ENCODE results near the gene SEC61B. TPM values are rescaled to one million over a fixed set of nuclear protein-coding genes. Genes with fewer than 3 reads are reported as not detected.

Gene SEC61B
- total and polyA plus RNA-seq, 10 of the 15 experiments (the other 5 are each of a cell fraction or from before 2014, with no cell fraction given), result 108 to 747 (median 301) TPM

DNA sequence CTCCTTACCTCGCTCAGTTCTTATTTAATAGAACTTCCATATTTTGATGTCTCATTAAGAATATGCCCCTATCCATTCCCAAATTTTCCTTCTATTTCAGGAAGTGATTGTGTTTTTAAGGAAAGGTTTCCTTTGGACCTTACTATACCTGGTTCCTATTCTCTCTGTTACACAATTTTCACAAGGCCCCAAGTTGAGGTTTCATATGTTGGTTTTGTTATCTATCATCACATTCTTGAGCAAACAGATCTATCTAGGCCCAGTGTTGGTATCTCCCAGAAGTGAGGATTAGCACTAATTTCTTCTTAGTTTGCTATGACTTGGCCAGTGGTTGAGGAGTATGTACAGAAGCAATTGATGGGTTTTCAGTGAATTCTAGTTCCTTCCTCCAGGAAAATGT is 41.9 kb upstream of the SEC61B start (continued):
- TF ChIP-seq SPI1 (IDR thresholded peaks at IDR 0.05; ENCODE audit: borderline replicate concordance, insufficient read depth, low read depth, low read length), result no peak
- TF ChIP-seq POLR2AphosphoS2 (IDR thresholded peaks at IDR 0.05; ENCODE audit: low read depth, low read length), result no peak
- TF ChIP-seq KDM1A (IDR thresholded peaks at IDR 0.05; ENCODE audit: borderline replicate concordance), result no peak
- no peak for TF ChIP-seq PAX5 (IDR thresholded peaks at IDR 0.05; ENCODE audit: borderline replicate concordance, low read depth, low read length)
- TF ChIP-seq, protein P1, sequence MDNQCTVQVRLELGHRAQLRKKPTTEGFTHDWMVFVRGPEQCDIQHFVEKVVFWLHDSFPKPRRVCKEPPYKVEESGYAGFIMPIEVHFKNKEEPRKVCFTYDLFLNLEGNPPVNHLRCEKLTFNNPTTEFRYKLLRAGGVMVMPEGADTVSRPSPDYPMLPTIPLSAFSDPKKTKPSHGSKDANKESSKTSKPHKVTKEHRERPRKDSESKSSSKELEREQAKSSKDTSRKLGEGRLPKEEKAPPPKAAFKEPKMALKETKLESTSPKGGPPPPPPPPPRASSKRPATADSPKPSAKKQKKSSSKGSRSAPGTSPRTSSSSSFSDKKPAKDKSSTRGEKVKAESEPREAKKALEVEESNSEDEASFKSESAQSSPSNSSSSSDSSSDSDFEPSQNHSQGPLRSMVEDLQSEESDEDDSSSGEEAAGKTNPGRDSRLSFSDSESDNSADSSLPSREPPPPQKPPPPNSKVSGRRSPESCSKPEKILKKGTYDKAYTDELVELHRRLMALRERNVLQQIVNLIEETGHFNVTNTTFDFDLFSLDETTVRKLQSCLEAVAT (IDR thresholded peaks at IDR 0.05), result no peak
- peak; percentile 67 for TF ChIP-seq DPF2 (IDR thresholded peaks at IDR 0.05)
- TF ChIP-seq, protein P2, sequence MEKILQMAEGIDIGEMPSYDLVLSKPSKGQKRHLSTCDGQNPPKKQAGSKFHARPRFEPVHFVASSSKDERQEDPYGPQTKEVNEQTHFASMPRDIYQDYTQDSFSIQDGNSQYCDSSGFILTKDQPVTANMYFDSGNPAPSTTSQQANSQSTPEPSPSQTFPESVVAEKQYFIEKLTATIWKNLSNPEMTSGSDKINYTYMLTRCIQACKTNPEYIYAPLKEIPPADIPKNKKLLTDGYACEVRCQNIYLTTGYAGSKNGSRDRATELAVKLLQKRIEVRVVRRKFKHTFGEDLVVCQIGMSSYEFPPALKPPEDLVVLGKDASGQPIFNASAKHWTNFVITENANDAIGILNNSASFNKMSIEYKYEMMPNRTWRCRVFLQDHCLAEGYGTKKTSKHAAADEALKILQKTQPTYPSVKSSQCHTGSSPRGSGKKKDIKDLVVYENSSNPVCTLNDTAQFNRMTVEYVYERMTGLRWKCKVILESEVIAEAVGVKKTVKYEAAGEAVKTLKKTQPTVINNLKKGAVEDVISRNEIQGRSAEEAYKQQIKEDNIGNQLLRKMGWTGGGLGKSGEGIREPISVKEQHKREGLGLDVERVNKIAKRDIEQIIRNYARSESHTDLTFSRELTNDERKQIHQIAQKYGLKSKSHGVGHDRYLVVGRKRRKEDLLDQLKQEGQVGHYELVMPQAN (conservative IDR thresholded peaks at IDR 0.05), result no peak
- TF ChIP-seq MEF2B (IDR thresholded peaks at IDR 0.05; ENCODE audit: partially characterized antibody, poor library complexity, severe bottlenecking), result no peak
- no peak for TF ChIP-seq MYB (IDR thresholded peaks at IDR 0.05; ENCODE audit: borderline replicate concordance, low read depth, low read length)
- no peak for TF ChIP-seq NR2C1 (IDR thresholded peaks at IDR 0.05)
- no peak for TF ChIP-seq BHLHE40 (IDR thresholded peaks at IDR 0.05; ENCODE audit: borderline replicate concordance in 1 of 2, low read depth in 2 of 2, low read length in 1 of 2)
- TF ChIP-seq RBBP5 (conservative IDR thresholded peaks at IDR 0.05), result no peak
- 0 out of 2 replicates have a peak, but pooled peaks have one; percentile 50 for TF ChIP-seq BCL11A (IDR thresholded peaks at IDR 0.05; ENCODE audit: low read depth, low read length)
- TF ChIP-seq TARDBP (IDR thresholded peaks at IDR 0.05; ENCODE audit: borderline replicate concordance), result no peak
- 0 out of 2 replicates have a peak, but pooled peaks have one; percentile 59 for TF ChIP-seq MTA2 (IDR thresholded peaks at IDR 0.05; ENCODE audit: low read depth)
- TF ChIP-seq KLF5 (IDR thresholded peaks at IDR 0.05; ENCODE audit: partially characterized antibody), result no peak
- 0 out of 2 replicates have a peak, but pooled peaks have one; percentile 16 for TF ChIP-seq GABPA (IDR thresholded peaks at IDR 0.05; ENCODE audit: low read depth)
- peak; percentile 91 for TF ChIP-seq IKZF1 (conservative IDR thresholded peaks at IDR 0.05)
- no peak for TF ChIP-seq ZBED1 (IDR thresholded peaks at IDR 0.05; ENCODE audit: borderline replicate concordance)
- peak in 1 of 2 experiments; percentile 55; a peak in 1 of 4 replicates for TF ChIP-seq EP300 (IDR thresholded peaks at IDR 0.05; ENCODE audit: borderline replicate concordance in 1 of 2, control insufficient read depth in 1 of 2, low read depth in 2 of 2, low read length in 2 of 2)
- no peak for TF ChIP-seq ZSCAN29 (IDR thresholded peaks at IDR 0.05)
- TF ChIP-seq JUNB (IDR thresholded peaks at IDR 0.05), result peak; percentile 84
- TF ChIP-seq ETV6 (conservative IDR thresholded peaks at IDR 0.05 in 1 of 2, IDR thresholded peaks at IDR 0.05 in 1 of 2; ENCODE audit: borderline replicate concordance in 1 of 2, low read depth in 1 of 2), result peak in 1 of 2 experiments; percentile 72; a peak in 2 of 4 replicates
- no peak for TF ChIP-seq EZH2 (IDR thresholded peaks at IDR 0.05; ENCODE audit: borderline replicate concordance, control insufficient read depth, low read depth, low read length)
- TF ChIP-seq FOXM1 (IDR thresholded peaks at IDR 0.05; ENCODE audit: low read depth, low read length), result peak; percentile 69; the same call in 1 of the 2 replicates
- no peak for TF ChIP-seq ESRRA (IDR thresholded peaks at IDR 0.05; ENCODE audit: low read length)
- TF ChIP-seq, protein P3, sequence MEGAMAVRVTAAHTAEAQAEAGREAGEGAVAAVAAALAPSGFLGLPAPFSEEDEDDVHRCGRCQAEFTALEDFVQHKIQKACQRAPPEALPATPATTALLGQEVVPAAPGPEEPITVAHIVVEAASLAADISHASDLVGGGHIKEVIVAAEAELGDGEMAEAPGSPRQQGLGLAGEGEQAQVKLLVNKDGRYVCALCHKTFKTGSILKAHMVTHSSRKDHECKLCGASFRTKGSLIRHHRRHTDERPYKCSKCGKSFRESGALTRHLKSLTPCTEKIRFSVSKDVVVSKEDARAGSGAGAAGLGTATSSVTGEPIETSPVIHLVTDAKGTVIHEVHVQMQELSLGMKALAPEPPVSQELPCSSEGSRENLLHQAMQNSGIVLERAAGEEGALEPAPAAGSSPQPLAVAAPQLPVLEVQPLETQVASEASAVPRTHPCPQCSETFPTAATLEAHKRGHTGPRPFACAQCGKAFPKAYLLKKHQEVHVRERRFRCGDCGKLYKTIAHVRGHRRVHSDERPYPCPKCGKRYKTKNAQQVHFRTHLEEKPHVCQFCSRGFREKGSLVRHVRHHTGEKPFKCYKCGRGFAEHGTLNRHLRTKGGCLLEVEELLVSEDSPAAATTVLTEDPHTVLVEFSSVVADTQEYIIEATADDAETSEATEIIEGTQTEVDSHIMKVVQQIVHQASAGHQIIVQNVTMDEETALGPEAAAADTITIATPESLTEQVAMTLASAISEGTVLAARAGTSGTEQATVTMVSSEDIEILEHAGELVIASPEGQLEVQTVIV (IDR thresholded peaks at IDR 0.05; ENCODE audit: borderline replicate concordance, partially characterized antibody), result no peak

Measured in GM12878 (cell line).